ENCODE measurements around the gene HPS1.

DNA sequence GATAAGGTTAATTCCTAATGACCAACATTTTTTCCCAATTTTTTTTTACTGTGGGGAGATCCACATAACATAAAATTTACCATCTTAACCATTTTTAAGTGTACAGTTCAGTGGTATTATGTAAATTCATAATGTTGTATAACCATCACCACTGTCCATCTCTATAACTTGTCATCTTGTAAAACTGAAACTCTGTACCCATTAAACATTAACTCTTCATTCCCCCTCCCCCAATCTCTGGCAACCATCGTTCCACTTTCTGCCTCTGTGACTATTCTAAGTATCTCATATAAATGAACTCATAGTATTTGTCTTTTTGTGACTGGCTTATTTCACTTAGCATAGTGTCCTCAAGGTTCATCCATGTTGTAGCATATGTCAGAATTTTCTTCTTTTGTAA, 46.0 kb upstream of the HPS1 start:
- TF ChIP-seq, protein P1, sequence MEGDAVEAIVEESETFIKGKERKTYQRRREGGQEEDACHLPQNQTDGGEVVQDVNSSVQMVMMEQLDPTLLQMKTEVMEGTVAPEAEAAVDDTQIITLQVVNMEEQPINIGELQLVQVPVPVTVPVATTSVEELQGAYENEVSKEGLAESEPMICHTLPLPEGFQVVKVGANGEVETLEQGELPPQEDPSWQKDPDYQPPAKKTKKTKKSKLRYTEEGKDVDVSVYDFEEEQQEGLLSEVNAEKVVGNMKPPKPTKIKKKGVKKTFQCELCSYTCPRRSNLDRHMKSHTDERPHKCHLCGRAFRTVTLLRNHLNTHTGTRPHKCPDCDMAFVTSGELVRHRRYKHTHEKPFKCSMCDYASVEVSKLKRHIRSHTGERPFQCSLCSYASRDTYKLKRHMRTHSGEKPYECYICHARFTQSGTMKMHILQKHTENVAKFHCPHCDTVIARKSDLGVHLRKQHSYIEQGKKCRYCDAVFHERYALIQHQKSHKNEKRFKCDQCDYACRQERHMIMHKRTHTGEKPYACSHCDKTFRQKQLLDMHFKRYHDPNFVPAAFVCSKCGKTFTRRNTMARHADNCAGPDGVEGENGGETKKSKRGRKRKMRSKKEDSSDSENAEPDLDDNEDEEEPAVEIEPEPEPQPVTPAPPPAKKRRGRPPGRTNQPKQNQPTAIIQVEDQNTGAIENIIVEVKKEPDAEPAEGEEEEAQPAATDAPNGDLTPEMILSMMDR (IDR thresholded peaks at IDR 0.05): no peak
- TF ChIP-seq POLR2A (IDR thresholded peaks at IDR 0.05): no peak

Data from esophagus squamous epithelium (tissue), 4 donors.